ENCODE results near the gene IMP3. TPM values are rescaled to one million over a fixed set of nuclear protein-coding genes. Genes with fewer than 3 reads are reported as not detected.

IMP3 gene
- total RNA-seq, 1 experiment from 2014 or later, result 56.0 TPM

GRCh38 chr15:75688831-75689230, 48.8 kb upstream of the IMP3 start:
- Histone ChIP-seq H3K27ac (ENCODE audit: low read length) (no peak overlapping the region), H3K36me3 (ENCODE audit: control insufficient read depth, insufficient read depth, low read length) (no peaks in the 10 kb centered on the region), H3K4me3 (ENCODE audit: low read depth in 2 of 2, low read length in 2 of 2) (no peak overlapping the region), H3K4me1 (ENCODE audit: control insufficient read depth, insufficient read depth, low read length) (peaks cover 5% of the 10 kb centered on the region), H3K27me3 (ENCODE audit: control insufficient read depth, insufficient read depth, low read length) (no peaks in the 10 kb centered on the region), H3K9me3 (ENCODE audit: control insufficient read depth, insufficient read depth, low read depth, low read length) (no peaks in the 10 kb centered on the region)
- BruUV-seq (replicated peaks), result no TSS peak
- ATAC-seq (no peak), DNase-seq (ENCODE audit: low read depth, low spot score) (no peak)
- ChIA-PET CTCF (interaction anchor here (0.6 kb wide), 1 partner anchor 233 kb away, joined by 5 read pairs; no protein-coding TSS in a partner anchor), POLR2A (no interaction called here)
- intact Hi-C loops (cut with micrococcal nuclease; ENCODE audit: unreplicated experiment), result loop anchor here (5.0 kb wide), 1 partner anchor 113 kb away; no protein-coding TSS in a partner anchor
- TF ChIP-seq SIN3A (IDR thresholded peaks at IDR 0.05; ENCODE audit: borderline replicate concordance, insufficient read depth, low read depth, low read length), result no peak
- TF ChIP-seq TCF7L2 (IDR thresholded peaks at IDR 0.05; ENCODE audit: low read depth, low read length), result no peak
- no peak for TF ChIP-seq POLR2AphosphoS5 (IDR thresholded peaks at IDR 0.05; ENCODE audit: low read depth, low read length)
- TF ChIP-seq, protein P1, sequence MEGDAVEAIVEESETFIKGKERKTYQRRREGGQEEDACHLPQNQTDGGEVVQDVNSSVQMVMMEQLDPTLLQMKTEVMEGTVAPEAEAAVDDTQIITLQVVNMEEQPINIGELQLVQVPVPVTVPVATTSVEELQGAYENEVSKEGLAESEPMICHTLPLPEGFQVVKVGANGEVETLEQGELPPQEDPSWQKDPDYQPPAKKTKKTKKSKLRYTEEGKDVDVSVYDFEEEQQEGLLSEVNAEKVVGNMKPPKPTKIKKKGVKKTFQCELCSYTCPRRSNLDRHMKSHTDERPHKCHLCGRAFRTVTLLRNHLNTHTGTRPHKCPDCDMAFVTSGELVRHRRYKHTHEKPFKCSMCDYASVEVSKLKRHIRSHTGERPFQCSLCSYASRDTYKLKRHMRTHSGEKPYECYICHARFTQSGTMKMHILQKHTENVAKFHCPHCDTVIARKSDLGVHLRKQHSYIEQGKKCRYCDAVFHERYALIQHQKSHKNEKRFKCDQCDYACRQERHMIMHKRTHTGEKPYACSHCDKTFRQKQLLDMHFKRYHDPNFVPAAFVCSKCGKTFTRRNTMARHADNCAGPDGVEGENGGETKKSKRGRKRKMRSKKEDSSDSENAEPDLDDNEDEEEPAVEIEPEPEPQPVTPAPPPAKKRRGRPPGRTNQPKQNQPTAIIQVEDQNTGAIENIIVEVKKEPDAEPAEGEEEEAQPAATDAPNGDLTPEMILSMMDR (IDR thresholded peaks at IDR 0.05), result no peak
- TF ChIP-seq, protein P2, sequence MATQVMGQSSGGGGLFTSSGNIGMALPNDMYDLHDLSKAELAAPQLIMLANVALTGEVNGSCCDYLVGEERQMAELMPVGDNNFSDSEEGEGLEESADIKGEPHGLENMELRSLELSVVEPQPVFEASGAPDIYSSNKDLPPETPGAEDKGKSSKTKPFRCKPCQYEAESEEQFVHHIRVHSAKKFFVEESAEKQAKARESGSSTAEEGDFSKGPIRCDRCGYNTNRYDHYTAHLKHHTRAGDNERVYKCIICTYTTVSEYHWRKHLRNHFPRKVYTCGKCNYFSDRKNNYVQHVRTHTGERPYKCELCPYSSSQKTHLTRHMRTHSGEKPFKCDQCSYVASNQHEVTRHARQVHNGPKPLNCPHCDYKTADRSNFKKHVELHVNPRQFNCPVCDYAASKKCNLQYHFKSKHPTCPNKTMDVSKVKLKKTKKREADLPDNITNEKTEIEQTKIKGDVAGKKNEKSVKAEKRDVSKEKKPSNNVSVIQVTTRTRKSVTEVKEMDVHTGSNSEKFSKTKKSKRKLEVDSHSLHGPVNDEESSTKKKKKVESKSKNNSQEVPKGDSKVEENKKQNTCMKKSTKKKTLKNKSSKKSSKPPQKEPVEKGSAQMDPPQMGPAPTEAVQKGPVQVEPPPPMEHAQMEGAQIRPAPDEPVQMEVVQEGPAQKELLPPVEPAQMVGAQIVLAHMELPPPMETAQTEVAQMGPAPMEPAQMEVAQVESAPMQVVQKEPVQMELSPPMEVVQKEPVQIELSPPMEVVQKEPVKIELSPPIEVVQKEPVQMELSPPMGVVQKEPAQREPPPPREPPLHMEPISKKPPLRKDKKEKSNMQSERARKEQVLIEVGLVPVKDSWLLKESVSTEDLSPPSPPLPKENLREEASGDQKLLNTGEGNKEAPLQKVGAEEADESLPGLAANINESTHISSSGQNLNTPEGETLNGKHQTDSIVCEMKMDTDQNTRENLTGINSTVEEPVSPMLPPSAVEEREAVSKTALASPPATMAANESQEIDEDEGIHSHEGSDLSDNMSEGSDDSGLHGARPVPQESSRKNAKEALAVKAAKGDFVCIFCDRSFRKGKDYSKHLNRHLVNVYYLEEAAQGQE (IDR thresholded peaks at IDR 0.05; ENCODE audit: insufficient read depth in 1 of 2, low read depth in 2 of 2, low read length in 1 of 2), result no peak
- in situ Hi-C loops (cut with HindIII; ENCODE audit: low pct_unique_long_range_greater_than_20kb, low sequenced_read_pairs), result no loop called here

GRCh38 chr15:75688278-75688557, 48.2 kb upstream of the IMP3 start:
- intact Hi-C loops (cut with micrococcal nuclease; ENCODE audit: unreplicated experiment), result loop anchor here (5.0 kb wide), 1 partner anchor 114 kb away; no protein-coding TSS in a partner anchor
- Histone ChIP-seq H3K36me3 (ENCODE audit: control insufficient read depth, insufficient read depth, low read length) (no peaks in the 10 kb centered on the region), H3K4me1 (ENCODE audit: control insufficient read depth, insufficient read depth, low read length) (no peaks in the 10 kb centered on the region), H3K27me3 (ENCODE audit: control insufficient read depth, insufficient read depth, low read length) (no peaks in the 10 kb centered on the region), H3K4me3 (ENCODE audit: low read depth in 2 of 2, low read length in 2 of 2) (no peak overlapping the region), H3K27ac (ENCODE audit: low read length) (no peak overlapping the region), H3K9me3 (ENCODE audit: control insufficient read depth, insufficient read depth, low read depth, low read length) (no peaks in the 10 kb centered on the region)
- DNase-seq (ENCODE audit: low read depth, low spot score), result no peak
- BruUV-seq (replicated peaks), result no TSS peak
- in situ Hi-C loops (cut with HindIII; ENCODE audit: low pct_unique_long_range_greater_than_20kb, low sequenced_read_pairs), result no loop called here
- CTCF ChIA-PET, result interaction anchor here (0.6 kb wide), 1 partner anchor 233 kb away, joined by 5 read pairs; no protein-coding TSS in a partner anchor
- no peak for ATAC-seq
- TF ChIP-seq, protein P2 (IDR thresholded peaks at IDR 0.05; ENCODE audit: insufficient read depth in 1 of 2, low read depth in 2 of 2, low read length in 1 of 2), result no peak
- no peak for TF ChIP-seq POLR2AphosphoS5 (IDR thresholded peaks at IDR 0.05; ENCODE audit: low read depth, low read length)
- no peak for TF ChIP-seq SIN3A (IDR thresholded peaks at IDR 0.05; ENCODE audit: borderline replicate concordance, insufficient read depth, low read depth, low read length)
- TF ChIP-seq, protein P1 (IDR thresholded peaks at IDR 0.05), result no peak
- TF ChIP-seq TCF7L2 (IDR thresholded peaks at IDR 0.05; ENCODE audit: low read depth, low read length), result no peak
- POLR2A ChIA-PET, result no interaction called here
